Natural killer cell (primary cell): ENCODE data around the gene C4orf50. TPM values are rescaled to one million over a fixed set of nuclear protein-coding genes. Genes with fewer than 3 reads are reported as not detected.

Source experiments
- ATAC-seq, 3 donors: fragments of 150-1000 bp in 2 of 3; fragments of 200-7000 bp in 1 of 3; cut with Tn5 transposase; 1 replicate in 1 of 3; 2 replicates in 2 of 3; pipeline ENCODE4 v1.10.0; 2021; ENCODE audit warnings: mild to moderate bottlenecking in 2 of 3, moderate library complexity in 2 of 3
- DNase-seq, 2 donors: peaks; one replicate each; pipeline versions ENCODE4 v3.0.0 to v3.0.0-alpha.2; 2013 to 2021; ENCODE audit warnings: mixed read lengths in 1 of 2
- H3K27ac ChIP-seq: one replicate; pipeline ENCODE4 v1.5.1; 2013; ENCODE audit warnings: mild to moderate bottlenecking, low read length
- H3K27me3 ChIP-seq: one replicate; pipeline ENCODE4 v1.6.1; 2013; ENCODE audit warnings: low read length; ENCODE audit not compliant: control insufficient read depth, insufficient read depth
- H3K36me3 ChIP-seq: one replicate; pipeline ENCODE4 v1.6.1; 2013; ENCODE audit warnings: low read length; ENCODE audit not compliant: control insufficient read depth, insufficient read depth
- H3K4me1 ChIP-seq: one replicate; pipeline ENCODE4 v1.6.1; 2013; ENCODE audit warnings: low read length; ENCODE audit not compliant: control insufficient read depth, insufficient read depth
- H3K4me3 ChIP-seq: one replicate; pipeline ENCODE4 v1.5.1; 2013; ENCODE audit warnings: low read length
- H3K9me3 ChIP-seq: one replicate; pipeline ENCODE4 v1.6.1; 2013; ENCODE audit warnings: low read length; ENCODE audit not compliant: control insufficient read depth, insufficient read depth
- H3K27ac Mint-ChIP-seq, 2 donors: one replicate each; pipeline ENCODE4 v1.8.0; 2022; ENCODE audit warnings: mild to moderate bottlenecking in 2 of 2, mixed read lengths in 2 of 2, moderate library complexity in 1 of 2
- H3K27me3 Mint-ChIP-seq, 2 donors: one replicate each; pipeline ENCODE4 v1.8.0; 2022; ENCODE audit warnings: low read depth in 2 of 2, mixed read lengths in 2 of 2
- H3K36me3 Mint-ChIP-seq: one replicate; pipeline ENCODE4 v1.8.0; 2022; ENCODE audit warnings: mixed read lengths
- H3K4me1 Mint-ChIP-seq, 2 donors: one replicate each; pipeline ENCODE4 v1.8.0; 2022; ENCODE audit warnings: mixed read lengths in 2 of 2
- H3K4me3 Mint-ChIP-seq: one replicate; pipeline ENCODE4 v1.8.0; 2022; ENCODE audit warnings: mild to moderate bottlenecking, moderate library complexity, mixed read lengths
- H3K9me3 Mint-ChIP-seq, 2 donors: one replicate each; pipeline ENCODE4 v1.8.0; 2022; ENCODE audit warnings: mixed read lengths in 2 of 2
- WGBS: methylation state at CpG from one replicate; pipeline ENCODE4 v1.1.7; 2013; ENCODE audit warnings: missing lambda C conversion rate; ENCODE audit not compliant: insufficient coverage; 5-methylcytosine and 5-hydroxymethylcytosine counted together
- intact Hi-C: fragments of 100-400 bp; cut with micrococcal nuclease; formaldehyde crosslinking; loops from one replicate; pipeline ENCODE4 v1.14.2; 2022
- total RNA-seq, 4 donors: library from RNA; stranded (reverse); fragments of 120-200 nt in 1 of 4; gene quantifications; one replicate each; pipeline versions ENCODE4 v1.2.3 to v1.2.4, GENCODE V29; 2013 to 2022
- TF ChIP-seq, protein P1 (sequence below): fragments of 200-600 bp; IDR thresholded peaks from one replicate; pipeline ENCODE4 v1.8.0; 2022; ENCODE audit warnings: antibody characterized with exemption

C4orf50 gene
- total RNA-seq, 3 donors from 2014 or later (not counting 1 experiment from before 2014, with no cell fraction given) = 0.63 to 2.7 (median 1.8) TPM

DNA sequence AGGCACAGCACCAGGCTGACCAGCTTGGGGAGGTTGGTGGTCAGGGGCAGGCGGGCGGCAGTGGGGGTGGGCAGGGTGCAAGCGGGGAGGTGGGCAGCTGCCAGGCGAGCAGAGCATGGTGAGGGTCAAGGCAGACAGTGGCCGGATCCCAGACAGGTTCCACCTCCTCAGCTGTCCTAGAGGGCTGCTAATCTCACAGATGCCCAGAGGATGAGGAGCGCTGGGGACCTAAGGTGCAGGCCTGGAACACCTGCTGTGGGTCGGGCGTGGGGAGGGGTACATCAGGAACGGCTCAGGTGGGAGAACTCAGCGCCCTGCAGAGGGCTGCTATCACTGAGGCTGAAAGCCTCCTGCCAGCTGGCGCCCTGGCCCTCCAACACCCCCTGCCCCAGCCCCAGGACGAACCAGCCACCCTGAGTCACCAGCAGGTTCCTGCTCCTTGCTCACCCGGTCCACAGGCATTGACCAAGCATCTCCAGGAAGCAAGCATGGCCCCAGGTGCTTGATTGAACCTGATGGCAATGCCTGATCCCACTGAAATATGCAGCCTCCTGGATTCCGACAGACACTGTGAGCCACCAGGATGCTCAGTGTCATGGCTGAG, 28.4 kb upstream of the C4orf50 start:
- intact Hi-C loops = no loop called here
- no peaks in the 10 kb centered on the region for H3K27me3 ChIP-seq
- H3K27me3 Mint-ChIP-seq = no peaks in the 10 kb centered on the region
- no peaks in the 10 kb centered on the region for H3K36me3 Mint-ChIP-seq
- H3K4me3 ChIP-seq = no peak overlapping the region
- H3K27ac ChIP-seq = no peak overlapping the region
- 92% methylated on average over 14 of the region's 14 CpGs for WGBS
- no peaks in the 10 kb centered on the region for H3K4me1 ChIP-seq
- H3K9me3 Mint-ChIP-seq = no peaks in the 10 kb centered on the region
- H3K4me1 Mint-ChIP-seq = no peaks in the 10 kb centered on the region
- ATAC-seq (no peak), DNase-seq (no peak)
- no peak overlapping the region for H3K27ac Mint-ChIP-seq
- TF ChIP-seq, protein P1, sequence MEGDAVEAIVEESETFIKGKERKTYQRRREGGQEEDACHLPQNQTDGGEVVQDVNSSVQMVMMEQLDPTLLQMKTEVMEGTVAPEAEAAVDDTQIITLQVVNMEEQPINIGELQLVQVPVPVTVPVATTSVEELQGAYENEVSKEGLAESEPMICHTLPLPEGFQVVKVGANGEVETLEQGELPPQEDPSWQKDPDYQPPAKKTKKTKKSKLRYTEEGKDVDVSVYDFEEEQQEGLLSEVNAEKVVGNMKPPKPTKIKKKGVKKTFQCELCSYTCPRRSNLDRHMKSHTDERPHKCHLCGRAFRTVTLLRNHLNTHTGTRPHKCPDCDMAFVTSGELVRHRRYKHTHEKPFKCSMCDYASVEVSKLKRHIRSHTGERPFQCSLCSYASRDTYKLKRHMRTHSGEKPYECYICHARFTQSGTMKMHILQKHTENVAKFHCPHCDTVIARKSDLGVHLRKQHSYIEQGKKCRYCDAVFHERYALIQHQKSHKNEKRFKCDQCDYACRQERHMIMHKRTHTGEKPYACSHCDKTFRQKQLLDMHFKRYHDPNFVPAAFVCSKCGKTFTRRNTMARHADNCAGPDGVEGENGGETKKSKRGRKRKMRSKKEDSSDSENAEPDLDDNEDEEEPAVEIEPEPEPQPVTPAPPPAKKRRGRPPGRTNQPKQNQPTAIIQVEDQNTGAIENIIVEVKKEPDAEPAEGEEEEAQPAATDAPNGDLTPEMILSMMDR = no peak
- H3K9me3 ChIP-seq = no peaks in the 10 kb centered on the region
- H3K4me3 Mint-ChIP-seq = no peak overlapping the region
- no peaks in the 10 kb centered on the region for H3K36me3 ChIP-seq

DNA sequence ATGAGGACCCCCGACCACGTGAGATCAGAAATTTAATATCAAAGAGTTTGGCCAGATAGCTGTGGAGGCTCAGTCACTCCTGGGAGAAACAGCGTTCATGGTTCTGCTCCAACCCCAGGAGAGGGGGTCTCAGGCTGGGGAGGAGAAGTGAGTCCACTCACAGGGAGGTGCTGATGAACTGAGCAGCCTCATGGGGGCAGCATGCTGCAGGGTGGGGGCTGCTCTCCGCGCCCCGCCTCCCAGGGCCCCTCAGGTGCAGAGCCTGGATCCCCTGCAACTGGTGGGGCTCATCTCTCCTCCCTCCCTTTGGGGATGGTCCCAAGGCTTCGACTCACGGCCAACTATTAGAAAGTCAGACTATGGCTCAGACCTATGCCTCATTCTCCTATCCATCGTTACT, 26.6 kb upstream of the C4orf50 start:
- H3K9me3 Mint-ChIP-seq = no peaks in the 10 kb centered on the region
- H3K4me3 ChIP-seq = no peak overlapping the region
- no peaks in the 10 kb centered on the region for H3K27me3 Mint-ChIP-seq
- DNase-seq (no peak), ATAC-seq (no peak)
- H3K4me3 Mint-ChIP-seq = no peak overlapping the region
- H3K36me3 Mint-ChIP-seq = no peaks in the 10 kb centered on the region
- no peaks in the 10 kb centered on the region for H3K27me3 ChIP-seq
- no peaks in the 10 kb centered on the region for H3K4me1 ChIP-seq
- no peaks in the 10 kb centered on the region for H3K9me3 ChIP-seq
- H3K27ac ChIP-seq = no peak overlapping the region
- TF ChIP-seq, protein P1 = no peak
- no peaks in the 10 kb centered on the region for H3K4me1 Mint-ChIP-seq
- 57% methylated on average over 9 of the region's 9 CpGs for WGBS
- H3K36me3 ChIP-seq = no peaks in the 10 kb centered on the region
- H3K27ac Mint-ChIP-seq = no peak overlapping the region
- intact Hi-C loops = no loop called here

DNA sequence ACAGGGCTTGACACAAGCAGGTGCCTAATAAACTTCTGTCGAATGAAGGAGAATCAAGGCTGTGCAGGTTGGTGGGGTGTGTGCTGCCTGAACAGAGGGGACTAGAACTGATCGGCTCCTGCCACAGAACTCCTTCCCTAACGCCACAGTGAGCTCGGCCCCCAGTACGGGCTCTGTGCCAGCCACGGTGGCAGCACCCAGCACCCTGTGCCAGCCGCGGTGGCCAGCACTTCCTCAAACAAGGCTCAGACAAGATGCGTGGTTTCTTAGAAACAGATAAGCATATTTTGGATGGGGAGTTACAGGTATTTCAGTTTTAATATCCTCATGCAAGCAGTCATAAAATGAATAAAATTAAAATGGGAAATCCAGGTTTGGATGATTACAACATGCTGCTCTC, 26.0 kb upstream of the C4orf50 start:
- Histone ChIP-seq H3K4me3 (no peak overlapping the region), H3K9me3 (no peaks in the 10 kb centered on the region), H3K27me3 (no peaks in the 10 kb centered on the region), H3K4me1 (no peaks in the 10 kb centered on the region), H3K36me3 (no peaks in the 10 kb centered on the region), H3K27ac (no peak overlapping the region)
- ATAC-seq (no peak), DNase-seq (no peak)
- TF ChIP-seq, protein P1 = no peak
- no peak overlapping the region for H3K27ac Mint-ChIP-seq
- H3K9me3 Mint-ChIP-seq = no peaks in the 10 kb centered on the region
- intact Hi-C loops = no loop called here
- H3K4me1 Mint-ChIP-seq = no peaks in the 10 kb centered on the region
- no peaks in the 10 kb centered on the region for H3K27me3 Mint-ChIP-seq
- H3K4me3 Mint-ChIP-seq = no peak overlapping the region
- no peaks in the 10 kb centered on the region for H3K36me3 Mint-ChIP-seq
- 10% methylated on average over 9 of the region's 9 CpGs for WGBS

DNA sequence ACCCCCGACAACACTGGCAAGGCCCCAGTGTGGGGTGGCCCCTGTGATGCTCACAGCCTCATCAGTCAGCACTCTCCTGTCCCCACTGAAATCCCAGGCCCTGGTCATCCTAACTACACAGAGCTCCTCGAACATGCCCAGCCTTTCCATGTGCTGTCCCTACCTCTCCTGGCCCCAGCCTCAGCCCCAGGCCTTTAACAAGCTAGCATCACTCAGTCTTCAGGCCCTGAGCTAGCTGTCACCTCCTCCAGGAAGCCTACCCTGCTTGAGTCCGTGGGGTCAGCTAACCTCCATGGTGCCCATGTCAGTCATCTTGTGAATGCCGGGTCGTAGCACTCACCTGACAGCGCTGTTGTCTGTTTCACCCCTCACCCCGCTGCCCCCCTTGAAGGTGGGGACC, 25.6 kb upstream of the C4orf50 start:
- H3K4me1 Mint-ChIP-seq = no peaks in the 10 kb centered on the region
- no peaks in the 10 kb centered on the region for H3K9me3 Mint-ChIP-seq
- ATAC-seq (no peak), DNase-seq (no peak)
- H3K27me3 ChIP-seq = no peaks in the 10 kb centered on the region
- TF ChIP-seq, protein P1 = no peak
- H3K4me1 ChIP-seq = no peaks in the 10 kb centered on the region
- no peaks in the 10 kb centered on the region for H3K9me3 ChIP-seq
- no peak overlapping the region for H3K27ac ChIP-seq
- H3K27me3 Mint-ChIP-seq = no peaks in the 10 kb centered on the region
- H3K36me3 ChIP-seq = no peaks in the 10 kb centered on the region
- H3K4me3 ChIP-seq = no peak overlapping the region
- no peak overlapping the region for H3K4me3 Mint-ChIP-seq
- H3K27ac Mint-ChIP-seq = no peak overlapping the region
- H3K36me3 Mint-ChIP-seq = no peaks in the 10 kb centered on the region
- 75% methylated on average over 7 of the region's 7 CpGs for WGBS
- intact Hi-C loops = no loop called here
